Effector memory CD4-positive, alpha-beta T cell (primary cell): ENCODE measurements around the gene CDH22.

Source experiments
- DNase-seq, 3 donors: peaks; one replicate each; pipeline ENCODE4 v3.0.0-alpha.2; 2020
- H3K27ac ChIP-seq: 2 replicates; pipeline ENCODE4 v1.7.0; 2013; ENCODE audit warnings: mild to moderate bottlenecking, low read length, moderate library complexity; ENCODE audit not compliant: insufficient read depth, poor library complexity, severe bottlenecking
- H3K27me3 ChIP-seq: replicated peaks from 2 replicates; pipeline ENCODE4 v1.7.0; 2013; ENCODE audit warnings: mild to moderate bottlenecking, low read length; ENCODE audit not compliant: insufficient read depth, control insufficient read depth, poor library complexity, severe bottlenecking
- H3K36me3 ChIP-seq: 2 replicates; pipeline ENCODE4 v1.7.0; 2013; ENCODE audit warnings: mild to moderate bottlenecking, low read length, moderate library complexity; ENCODE audit not compliant: control insufficient read depth, insufficient read depth
- H3K4me1 ChIP-seq: 2 replicates; pipeline ENCODE4 v1.7.0; 2013; ENCODE audit warnings: low read length, mild to moderate bottlenecking; ENCODE audit not compliant: control insufficient read depth, insufficient read depth, poor library complexity, severe bottlenecking
- H3K4me3 ChIP-seq: 2 replicates; pipeline ENCODE4 v1.7.0; 2013; ENCODE audit warnings: low read length, low read depth, mild to moderate bottlenecking; ENCODE audit not compliant: insufficient read depth, poor library complexity, severe bottlenecking
- H3K9me3 ChIP-seq: 2 replicates; pipeline ENCODE4 v1.7.0; 2013; ENCODE audit warnings: mild to moderate bottlenecking, low read length, moderate library complexity; ENCODE audit not compliant: control insufficient read depth

CDH22 gene

GRCh38 chr20:46190478-46191167 is 117.7 kb downstream of the CDH22 start:
- Histone ChIP-seq H3K27me3 (no peaks in the 10 kb centered on the region), H3K36me3 (no peaks in the 10 kb centered on the region), H3K9me3 (no peaks in the 10 kb centered on the region), H3K27ac (no peak overlapping the region), H3K4me3 (no peak overlapping the region), H3K4me1 (no peaks in the 10 kb centered on the region)
- no peak for DNase-seq

- H3K4me1 ChIP-seq, result no peaks in the 10 kb centered on the region
- H3K36me3 ChIP-seq, result no peaks in the 10 kb centered on the region
- no peak overlapping the region for H3K27ac ChIP-seq
- no peaks in the 10 kb centered on the region for H3K27me3 ChIP-seq
- no peaks in the 10 kb centered on the region for H3K9me3 ChIP-seq
- DNase-seq, result no peak
- no peak overlapping the region for H3K4me3 ChIP-seq
Measured at GRCh38 chr20:46188866-46189541, 119.3 kb downstream of the CDH22 start.

- no peaks in the 10 kb centered on the region for H3K36me3 ChIP-seq
- no peak overlapping the region for H3K27ac ChIP-seq
- no peak for DNase-seq
- no peak overlapping the region for H3K4me3 ChIP-seq
- no peaks in the 10 kb centered on the region for H3K9me3 ChIP-seq
- no peaks in the 10 kb centered on the region for H3K4me1 ChIP-seq
- no peaks in the 10 kb centered on the region for H3K27me3 ChIP-seq
Measured at GRCh38 chr20:46186210-46186609, 122.1 kb downstream of the CDH22 start.

- Histone ChIP-seq H3K9me3 (no peaks in the 10 kb centered on the region), H3K4me1 (no peaks in the 10 kb centered on the region), H3K27ac (no peak overlapping the region), H3K36me3 (no peaks in the 10 kb centered on the region), H3K27me3 (no peaks in the 10 kb centered on the region), H3K4me3 (no peak overlapping the region)
- no peak for DNase-seq
Measured at GRCh38 chr20:46185353-46185752, 122.9 kb downstream of the CDH22 start.

- H3K4me3 ChIP-seq, result no peak overlapping the region
- H3K36me3 ChIP-seq, result no peaks in the 10 kb centered on the region
- H3K27ac ChIP-seq, result no peak overlapping the region
- no peaks in the 10 kb centered on the region for H3K9me3 ChIP-seq
- H3K27me3 ChIP-seq, result no peaks in the 10 kb centered on the region
- no peaks in the 10 kb centered on the region for H3K4me1 ChIP-seq
- no peak for DNase-seq
Measured at GRCh38 chr20:46183768-46184167, 124.5 kb downstream of the CDH22 start.

- DNase-seq, result no peak
- H3K9me3 ChIP-seq, result no peaks in the 10 kb centered on the region
- no peak overlapping the region for H3K4me3 ChIP-seq
- no peaks in the 10 kb centered on the region for H3K36me3 ChIP-seq
- no peak overlapping the region for H3K27ac ChIP-seq
- no peaks in the 10 kb centered on the region for H3K27me3 ChIP-seq
- no peaks in the 10 kb centered on the region for H3K4me1 ChIP-seq
Measured at GRCh38 chr20:46182276-46183200, 125.8 kb downstream of the CDH22 start.

- Histone ChIP-seq H3K4me3 (no peak overlapping the region), H3K27ac (no peak overlapping the region), H3K27me3 (peaks cover 5% of the 10 kb centered on the region), H3K36me3 (no peaks in the 10 kb centered on the region), H3K9me3 (no peaks in the 10 kb centered on the region), H3K4me1 (no peaks in the 10 kb centered on the region)
- no peak for DNase-seq
Measured at GRCh38 chr20:46179862-46180261, 128.4 kb downstream of the CDH22 start.

GRCh38 chr20:46178891-46179290 is 129.4 kb downstream of the CDH22 start:
- no peak overlapping the region for H3K27ac ChIP-seq
- no peaks in the 10 kb centered on the region for H3K9me3 ChIP-seq
- H3K4me3 ChIP-seq, result no peak overlapping the region
- H3K36me3 ChIP-seq, result no peaks in the 10 kb centered on the region
- DNase-seq, result no peak
- no peaks in the 10 kb centered on the region for H3K4me1 ChIP-seq
- H3K27me3 ChIP-seq, result peaks cover 12% of the 10 kb centered on the region

GRCh38 chr20:46177768-46178167 is 130.5 kb downstream of the CDH22 start:
- H3K27me3 ChIP-seq, result peaks cover 15% of the 10 kb centered on the region
- no peak overlapping the region for H3K27ac ChIP-seq
- no peak for DNase-seq
- H3K4me1 ChIP-seq, result no peaks in the 10 kb centered on the region
- no peaks in the 10 kb centered on the region for H3K9me3 ChIP-seq
- H3K4me3 ChIP-seq, result no peak overlapping the region
- H3K36me3 ChIP-seq, result no peaks in the 10 kb centered on the region
